Activated CD4-positive, alpha-beta T cell treated with anti-CD3 and anti-CD28 coated beads for 24 hours (primary cell): ENCODE measurements around the gene SLC44A4.
"Not testable (repeated sequence)": the region's sequence is repeated elsewhere in the genome, so short reads cannot be mapped to it uniquely, and the experiment has no call there.

Experiments used
- DNase-seq, 2 donors: peaks; one replicate each; pipeline ENCODE4 v3.0.0-alpha.2; 2020; ENCODE audit warnings: low read depth in 2 of 2

The SLC44A4 gene

GRCh38 chr6:31829633-31830283, 49.0 kb downstream of the SLC44A4 start:
- DNase-seq = no peak

DNA sequence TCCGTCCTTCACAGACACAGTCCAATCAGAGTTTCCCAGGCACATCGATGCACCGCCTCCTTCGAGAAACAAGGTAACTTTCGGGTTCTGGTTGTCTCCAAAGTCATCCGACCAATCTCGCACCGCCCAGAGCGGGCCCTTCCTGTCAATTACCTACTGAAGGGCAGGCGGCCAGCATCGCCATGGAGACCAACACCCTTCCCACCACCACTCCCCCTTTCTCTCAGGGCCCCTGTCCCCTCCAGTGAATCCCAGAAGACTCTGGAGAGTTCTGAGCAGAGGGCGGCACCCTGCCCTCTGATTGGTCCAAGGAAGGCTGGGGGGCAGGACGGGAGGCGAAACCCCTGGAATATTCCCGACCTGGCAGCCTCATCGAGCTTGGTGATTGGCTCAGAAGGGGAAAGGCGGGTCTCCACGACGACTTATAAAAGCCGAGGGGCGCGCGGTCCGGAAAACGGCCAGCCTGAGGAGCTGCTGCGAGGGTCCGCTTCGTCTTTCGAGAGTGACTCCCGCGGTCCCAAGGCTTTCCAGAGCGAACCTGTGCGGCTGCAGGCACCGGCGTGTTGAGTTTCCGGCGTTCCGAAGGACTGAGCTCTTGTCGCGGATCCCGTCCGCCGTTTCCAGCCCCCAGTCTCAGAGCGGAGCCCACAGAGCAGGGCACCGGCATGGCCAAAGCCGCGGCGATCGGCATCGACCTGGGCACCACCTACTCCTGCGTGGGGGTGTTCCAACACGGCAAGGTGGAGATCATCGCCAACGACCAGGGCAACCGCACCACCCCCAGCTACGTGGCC, 51.3 kb downstream of the SLC44A4 start, which contains the start of gene HSPA1B:
Gene HSPA1B (plus strand): TSS at position 453 of the 794 bp plus-strand sequence. CDS start 213 bp downstream, at position 666.
- peak; percentile 80 to 87 for DNase-seq

- no peak for DNase-seq
Observed at GRCh38 chr6:31826793-31827285, 52.0 kb downstream of the SLC44A4 start.

GRCh38 chr6:31825553-31825952, 53.2 kb downstream of the SLC44A4 start:
- DNase-seq = no peak

GRCh38 chr6:31823592-31824196, 55.1 kb downstream of the SLC44A4 start:
- not testable (repeated sequence) for DNase-seq

GRCh38 chr6:31822036-31822821, 56.6 kb downstream of the SLC44A4 start:
- DNase-seq = peak in 1 of 2 donors; percentile 49

DNA sequence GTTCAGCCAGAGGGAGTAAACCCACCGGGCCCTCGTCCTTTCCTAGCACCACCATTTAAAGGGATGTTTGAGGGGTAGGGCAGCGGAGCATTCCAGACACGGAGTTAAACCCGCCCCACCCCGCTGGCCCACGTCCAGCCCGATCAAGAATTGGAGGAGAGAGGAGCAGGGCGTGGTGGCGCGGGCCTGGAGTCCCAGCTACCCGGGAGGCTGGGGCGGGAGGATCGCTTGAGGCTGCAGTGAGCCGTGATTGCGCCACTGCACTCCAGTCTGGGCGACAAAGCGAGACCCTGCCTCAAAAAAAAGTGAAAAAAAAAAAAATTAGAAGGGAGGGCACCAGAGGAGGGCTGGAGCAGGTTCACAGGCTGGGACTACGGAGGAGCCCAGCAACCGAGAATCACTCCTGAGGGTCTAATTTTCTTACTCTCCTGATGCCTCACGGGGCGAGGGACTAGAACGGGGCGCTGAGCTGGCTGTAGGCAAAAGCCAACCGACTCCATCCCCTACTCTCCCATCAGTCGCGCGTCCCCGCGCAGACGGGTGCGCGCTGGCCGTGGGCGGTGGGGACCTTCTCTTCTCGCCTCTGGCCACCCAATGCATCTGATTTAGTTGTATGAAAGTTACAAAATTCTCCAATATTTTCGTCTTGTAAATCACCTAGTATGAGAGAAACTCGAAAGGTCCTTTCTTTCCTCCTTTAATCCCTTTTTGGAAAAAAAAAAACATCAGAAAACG, 57.3 kb downstream of the SLC44A4 start:
- peak; percentile 55 to 68 for DNase-seq

- not testable (repeated sequence) for DNase-seq
Observed at GRCh38 chr6:31820399-31820798, 58.4 kb downstream of the SLC44A4 start.

DNA sequence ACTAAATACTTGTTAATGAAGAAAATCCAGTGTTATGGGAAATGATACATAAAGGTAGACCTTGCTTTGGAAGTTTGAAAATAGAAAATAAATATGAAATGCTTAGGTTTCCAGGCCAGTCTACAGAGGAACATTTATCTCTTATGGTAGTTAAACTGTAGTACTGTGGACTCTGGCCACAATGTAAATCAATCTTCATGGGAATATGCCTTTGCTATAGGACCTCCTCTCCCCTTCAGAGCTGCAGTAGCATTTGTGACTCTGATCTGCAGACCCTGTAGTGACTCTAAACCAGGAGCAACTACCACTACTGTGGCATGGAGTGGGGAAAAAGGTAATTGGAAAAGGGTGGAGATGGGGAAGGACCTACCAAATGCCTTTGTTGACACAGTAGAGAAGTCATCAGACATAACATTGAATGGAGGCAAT, 58.9 kb downstream of the SLC44A4 start:
- DNase-seq = no peak

- not testable (repeated sequence) for DNase-seq
Observed at GRCh38 chr6:31817929-31818511, 60.8 kb downstream of the SLC44A4 start.

GRCh38 chr6:31817133-31817928, 61.5 kb downstream of the SLC44A4 start:
- not testable (repeated sequence) for DNase-seq

DNA sequence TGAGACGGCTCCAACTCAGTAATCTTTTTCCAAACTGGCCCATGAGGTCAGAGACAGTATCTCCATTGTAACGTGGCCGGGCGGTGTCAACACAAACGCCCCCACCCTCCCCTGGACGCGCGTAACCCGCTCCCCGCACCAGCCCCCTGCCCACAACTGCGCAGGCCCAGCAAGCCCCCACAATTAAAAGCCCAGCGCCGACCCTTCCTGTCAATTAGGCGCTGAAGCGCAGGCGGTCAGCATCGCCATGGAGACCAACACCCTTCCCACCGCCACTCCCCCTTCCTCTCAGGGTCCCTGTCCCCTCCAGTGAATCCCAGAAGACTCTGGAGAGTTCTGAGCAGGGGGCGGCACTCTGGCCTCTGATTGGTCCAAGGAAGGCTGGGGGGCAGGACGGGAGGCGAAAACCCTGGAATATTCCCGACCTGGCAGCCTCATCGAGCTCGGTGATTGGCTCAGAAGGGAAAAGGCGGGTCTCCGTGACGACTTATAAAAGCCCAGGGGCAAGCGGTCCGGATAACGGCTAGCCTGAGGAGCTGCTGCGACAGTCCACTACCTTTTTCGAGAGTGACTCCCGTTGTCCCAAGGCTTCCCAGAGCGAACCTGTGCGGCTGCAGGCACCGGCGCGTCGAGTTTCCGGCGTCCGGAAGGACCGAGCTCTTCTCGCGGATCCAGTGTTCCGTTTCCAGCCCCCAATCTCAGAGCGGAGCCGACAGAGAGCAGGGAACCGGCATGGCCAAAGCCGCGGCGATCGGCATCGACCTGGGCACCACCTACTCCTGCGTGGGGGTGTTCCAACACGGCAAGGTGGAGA, 63.6 kb downstream of the SLC44A4 start, which contains the start of the genes HSPA1A and HSPA1L:
Gene HSPA1A (plus strand): TSS at position 519 of the 814 bp plus-strand sequence. CDS start 214 bp downstream, at position 733.
Gene HSPA1L (minus strand): TSS at position 259 of the 814 bp plus-strand sequence. CDS start 3,311 bp downstream, outside the sequence.
- peak in 1 of 2 donors; percentile 61 for DNase-seq

DNA sequence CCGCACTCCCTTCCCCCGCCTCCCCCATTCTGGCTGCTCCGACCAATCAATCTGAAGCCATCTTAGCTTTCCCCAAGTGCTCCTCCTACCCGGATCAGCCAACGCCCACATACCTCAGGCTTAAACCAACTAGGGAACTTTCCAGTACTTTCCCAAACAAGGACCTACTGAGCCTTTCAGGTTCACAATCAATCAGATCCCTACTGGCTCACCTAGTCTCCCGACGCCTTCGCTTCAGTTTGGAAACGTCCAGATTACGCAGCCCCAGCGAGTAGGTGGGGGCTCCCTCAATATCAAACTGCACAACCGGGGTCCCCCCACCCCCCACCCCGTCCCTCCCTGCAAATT, 64.1 kb downstream of the SLC44A4 start:
- DNase-seq = peak in 1 of 2 donors; percentile 57

DNA sequence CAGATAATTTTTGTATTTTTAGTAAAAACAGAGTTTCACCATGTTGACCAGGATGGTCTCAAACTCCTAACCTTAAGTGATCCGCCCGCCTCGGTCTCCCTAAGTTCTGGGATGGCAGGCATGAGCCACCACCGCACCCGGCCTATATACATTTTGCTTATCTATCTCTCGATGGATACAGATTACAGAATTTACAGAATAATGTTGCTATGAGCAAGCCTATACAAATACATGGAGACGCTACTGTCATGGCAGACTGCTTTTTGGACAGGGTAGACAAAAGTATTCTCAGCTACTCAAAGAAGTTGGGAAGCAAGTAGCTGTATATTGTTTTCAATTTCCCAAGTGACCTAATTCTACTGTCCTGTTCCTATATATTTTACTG, 65.3 kb downstream of the SLC44A4 start:
- no peak for DNase-seq
